HEK293 (cell line): ENCODE data around the gene GCAT.
A peak's percentile ranks its signal among the peaks of the same experiment; 100 is the strongest.

Experiments
- CTCF ChIA-PET: fragments of 350-600 bp; formaldehyde crosslinking; extraction: SDS; loops from one replicate; lab custom pipeline; 2021; ENCODE audit warnings: antibody characterized with exemption; lab: Yijun Ruan, JAX
- POLR2A ChIA-PET: fragments of 300-600 bp; formaldehyde crosslinking; extraction: SDS; loops from one replicate; lab custom pipeline; 2020; ENCODE audit warnings: antibody characterized with exemption, inconsistent platforms; lab: Yijun Ruan, JAX
- H3K27ac ChIP-seq: fragments of 200-500 bp; sonication (Bioruptor generic); 2 replicates; pipeline ENCODE4 v1.5.1; 2014; ENCODE audit warnings: low read depth, low read length, control low read depth, inconsistent platforms; ENCODE audit errors: extremely low read depth
- H3K36me3 ChIP-seq, 2 experiments: fragments of 200-500 bp in 1 of 2; sonication (Bioruptor generic) in 1 of 2; 1 replicate in 1 of 2; 2 replicates in 1 of 2; pipeline ENCODE4 v1.5.1; 2014 to 2017; ENCODE audit warnings: inconsistent platforms in 2 of 2, low read length in 2 of 2; ENCODE audit not compliant: control insufficient read depth in 2 of 2, insufficient read depth in 1 of 2
- H3K4me1 ChIP-seq: fragments of 200-500 bp; sonication (Bioruptor generic); 2 replicates; pipeline ENCODE4 v1.5.1; 2014; ENCODE audit warnings: mild to moderate bottlenecking, low read length, inconsistent platforms; ENCODE audit not compliant: control insufficient read depth, insufficient read depth
- H3K4me3 ChIP-seq: 2 replicates; pipeline ENCODE4 v1.5.1; 2011; ENCODE audit warnings: low read depth, mild to moderate bottlenecking, control low read depth, low read length, moderate library complexity
- H3K9me3 ChIP-seq: fragments of 200-500 bp; sonication (Bioruptor generic); 2 replicates; pipeline ENCODE4 v1.5.1; 2014; ENCODE audit warnings: low read depth, low read length, inconsistent platforms; ENCODE audit not compliant: control insufficient read depth, insufficient read depth
- BCL11A ChIP-seq: fragments of 450-650 bp; formaldehyde crosslinking; IDR thresholded peaks from 2 replicates; pipeline ENCODE4 v1.5.1; 2016; ENCODE audit warnings: low read depth, missing biosample characterization, missing genetic modification characterization
- EGR2 ChIP-seq: fragments of 450-650 bp; formaldehyde crosslinking; IDR thresholded peaks from 2 replicates; pipeline ENCODE4 v1.5.1; 2016; ENCODE audit warnings: low read depth, missing biosample characterization, missing genetic modification characterization
- FEZF1 ChIP-seq: fragments of 450-650 bp; formaldehyde crosslinking; IDR thresholded peaks from 2 replicates; pipeline ENCODE4 v1.5.1; 2016; ENCODE audit warnings: missing biosample characterization, missing genetic modification characterization
- GLIS2 ChIP-seq: fragments of 450-650 bp; formaldehyde crosslinking; IDR thresholded peaks from 2 replicates; pipeline ENCODE4 v1.5.1; 2016; ENCODE audit warnings: missing biosample characterization, missing genetic modification characterization
- HOXD13 ChIP-seq: sonication (generic); formaldehyde crosslinking; IDR thresholded peaks from 2 replicates; pipeline ENCODE4 v1.8.0; 2022; ENCODE audit warnings: missing genetic modification reagents, borderline replicate concordance
- KLF10 ChIP-seq: fragments of 450-650 bp; IDR thresholded peaks from 2 replicates; pipeline ENCODE4 v1.5.1; 2018; ENCODE audit warnings: missing biosample characterization, mild to moderate bottlenecking, missing genetic modification characterization
- KLF9 ChIP-seq: fragments of 450-650 bp; formaldehyde crosslinking; IDR thresholded peaks from 2 replicates; pipeline ENCODE4 v1.5.1; 2016; ENCODE audit warnings: missing biosample characterization, missing genetic modification characterization, low read depth
- SETDB1 ChIP-seq: IDR thresholded peaks from one replicate; pipeline ENCODE4 v1.6.1; 2017; ENCODE audit warnings: mild to moderate bottlenecking, low read length, moderate library complexity, mixed read lengths; ENCODE audit not compliant: insufficient read length
- SP7 ChIP-seq: fragments of 450-650 bp; formaldehyde crosslinking; IDR thresholded peaks from 2 replicates; pipeline ENCODE4 v1.5.1; 2016; ENCODE audit warnings: missing biosample characterization, missing genetic modification characterization
- ZBTB20 ChIP-seq: fragments of 450-650 bp; formaldehyde crosslinking; IDR thresholded peaks from 2 replicates; pipeline ENCODE4 v1.5.1; 2016; ENCODE audit warnings: missing biosample characterization, missing genetic modification characterization
- ZBTB21 ChIP-seq: fragments of 450-650 bp; formaldehyde crosslinking; IDR thresholded peaks from 2 replicates; pipeline ENCODE4 v1.5.1; 2017; ENCODE audit warnings: missing biosample characterization, missing genetic modification characterization
- ZIC2 ChIP-seq: fragments of 450-650 bp; formaldehyde crosslinking; IDR thresholded peaks from 2 replicates; pipeline ENCODE4 v1.5.1; 2016; ENCODE audit warnings: missing biosample characterization, missing genetic modification characterization
- ZNF10 ChIP-seq: fragments of 450-650 bp; formaldehyde crosslinking; IDR thresholded peaks from 2 replicates; pipeline ENCODE4 v1.5.1; 2017; ENCODE audit warnings: missing biosample characterization, missing genetic modification characterization
- ZNF112 ChIP-seq: fragments of 450-650 bp; formaldehyde crosslinking; IDR thresholded peaks from 2 replicates; pipeline ENCODE4 v1.5.0; 2017; ENCODE audit warnings: missing biosample characterization, missing genetic modification characterization
- ZNF169 ChIP-seq: fragments of 450-650 bp; formaldehyde crosslinking; IDR thresholded peaks from 2 replicates; pipeline ENCODE4 v1.5.1; 2016; ENCODE audit warnings: missing biosample characterization, missing genetic modification characterization
- ZNF211 ChIP-seq: fragments of 450-650 bp; formaldehyde crosslinking; IDR thresholded peaks from 2 replicates; pipeline ENCODE4 v1.5.1; 2016; ENCODE audit warnings: low read depth, missing biosample characterization, missing genetic modification characterization
- ZNF248 ChIP-seq: fragments of 450-650 bp; formaldehyde crosslinking; IDR thresholded peaks from 2 replicates; pipeline ENCODE4 v1.5.1; 2017; ENCODE audit warnings: missing biosample characterization, missing genetic modification characterization
- ZNF404 ChIP-seq: fragments of 450-650 bp; formaldehyde crosslinking; IDR thresholded peaks from 2 replicates; pipeline ENCODE4 v1.5.1; 2017; ENCODE audit warnings: missing biosample characterization, missing genetic modification characterization
- ZNF501 ChIP-seq: fragments of 450-650 bp; formaldehyde crosslinking; IDR thresholded peaks from 2 replicates; pipeline ENCODE4 v1.5.1; 2016; ENCODE audit warnings: missing biosample characterization, missing genetic modification characterization
- ZNF596 ChIP-seq: fragments of 450-650 bp; IDR thresholded peaks from 2 replicates; pipeline ENCODE4 v1.5.0; 2018; ENCODE audit warnings: missing biosample characterization, mild to moderate bottlenecking, missing genetic modification characterization, moderate library complexity
- ZNF610 ChIP-seq: fragments of 450-650 bp; formaldehyde crosslinking; IDR thresholded peaks from 2 replicates; pipeline ENCODE4 v1.5.1; 2016; ENCODE audit warnings: missing biosample characterization, missing genetic modification characterization, borderline replicate concordance
- ZNF658 ChIP-seq: fragments of 450-650 bp; formaldehyde crosslinking; IDR thresholded peaks from 2 replicates; pipeline ENCODE4; 2016; ENCODE audit warnings: missing biosample characterization, missing genetic modification characterization
- ZSCAN30 ChIP-seq: fragments of 450-650 bp; IDR thresholded peaks from 2 replicates; pipeline ENCODE4 v1.5.1; 2018; ENCODE audit warnings: missing biosample characterization, mild to moderate bottlenecking, missing genetic modification characterization, moderate library complexity
- TF ChIP-seq, protein P1 (sequence below): fragments of 450-650 bp; formaldehyde crosslinking; IDR thresholded peaks from 2 replicates; pipeline ENCODE4 v1.5.1; 2017; ENCODE audit warnings: missing biosample characterization, missing genetic modification characterization
- TF ChIP-seq, protein P2 (sequence below): fragments of 450-650 bp; formaldehyde crosslinking; IDR thresholded peaks from 2 replicates; pipeline ENCODE4 v1.5.1; 2016; ENCODE audit warnings: missing biosample characterization, missing genetic modification characterization

GCAT gene

DNA sequence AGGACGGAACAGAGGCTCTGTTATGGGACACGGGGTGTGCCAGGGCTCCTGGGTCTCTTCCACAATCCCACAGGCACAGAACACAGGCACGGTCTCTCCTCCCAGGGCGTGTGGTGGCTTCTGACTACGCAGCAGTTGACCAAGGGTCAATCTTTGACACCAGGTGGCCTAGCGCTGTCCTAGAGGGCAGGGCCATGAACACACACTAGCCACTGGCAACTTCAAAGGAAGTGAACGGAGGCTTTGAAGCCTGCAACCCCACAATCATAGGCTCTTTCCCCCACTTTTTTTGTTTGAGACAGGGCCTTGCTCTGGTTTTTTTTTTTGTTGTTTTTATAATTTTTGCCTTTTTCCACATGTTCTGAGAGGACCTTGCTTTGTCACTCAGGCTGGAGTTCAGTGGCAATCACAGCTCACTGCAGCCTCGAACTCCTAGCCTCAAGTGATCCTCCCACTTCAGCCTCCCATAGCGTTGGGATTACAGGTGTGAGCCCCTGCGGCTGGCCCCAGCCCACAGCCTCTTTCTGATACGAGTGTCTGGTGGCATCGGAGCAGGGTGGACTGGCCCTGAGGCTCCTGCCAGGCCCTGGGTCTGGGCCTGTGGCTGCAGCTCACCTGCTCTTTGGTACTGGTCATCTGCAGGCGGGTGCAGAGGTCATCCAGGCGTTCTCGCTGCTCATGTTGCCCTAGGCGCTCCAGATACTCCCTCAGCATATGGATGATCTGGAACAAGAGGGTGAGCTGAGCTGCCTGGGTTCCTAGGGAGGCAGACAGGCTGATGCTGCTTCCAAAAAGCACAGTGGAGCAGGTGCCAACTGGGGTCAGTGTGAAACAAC is 24.5 kb downstream of the GCAT start:
- ChIA-PET CTCF (interaction anchor here (0.6 kb wide), 2 partner anchors 30 to 34 kb away, joined by 3 to 4 read pairs; no protein-coding TSS in a partner anchor), POLR2A (no interaction called here)
- Histone ChIP-seq H3K4me3 (no peak overlapping the region), H3K9me3 (no peaks in the 10 kb centered on the region), H3K36me3 (peaks cover 31 to 81% of the 10 kb centered on the region in 2 experiments; a peak in 2 of 3 replicates), H3K4me1 (no peaks in the 10 kb centered on the region), H3K27ac (no peak overlapping the region)
- TF ChIP-seq SETDB1 (no peak), ZNF596 (tag by site-specific recombination) (no peak), ZNF112 (tag by site-specific recombination) (no peak), KLF10 (tag by site-specific recombination) (no peak), ZNF610 (no peak), ZNF501 (no peak), SP7 (tag by site-specific recombination) (no peak), ZNF10 (no peak), ZNF211 (no peak), ZNF248 (no peak)
- TF ChIP-seq, protein P1, sequence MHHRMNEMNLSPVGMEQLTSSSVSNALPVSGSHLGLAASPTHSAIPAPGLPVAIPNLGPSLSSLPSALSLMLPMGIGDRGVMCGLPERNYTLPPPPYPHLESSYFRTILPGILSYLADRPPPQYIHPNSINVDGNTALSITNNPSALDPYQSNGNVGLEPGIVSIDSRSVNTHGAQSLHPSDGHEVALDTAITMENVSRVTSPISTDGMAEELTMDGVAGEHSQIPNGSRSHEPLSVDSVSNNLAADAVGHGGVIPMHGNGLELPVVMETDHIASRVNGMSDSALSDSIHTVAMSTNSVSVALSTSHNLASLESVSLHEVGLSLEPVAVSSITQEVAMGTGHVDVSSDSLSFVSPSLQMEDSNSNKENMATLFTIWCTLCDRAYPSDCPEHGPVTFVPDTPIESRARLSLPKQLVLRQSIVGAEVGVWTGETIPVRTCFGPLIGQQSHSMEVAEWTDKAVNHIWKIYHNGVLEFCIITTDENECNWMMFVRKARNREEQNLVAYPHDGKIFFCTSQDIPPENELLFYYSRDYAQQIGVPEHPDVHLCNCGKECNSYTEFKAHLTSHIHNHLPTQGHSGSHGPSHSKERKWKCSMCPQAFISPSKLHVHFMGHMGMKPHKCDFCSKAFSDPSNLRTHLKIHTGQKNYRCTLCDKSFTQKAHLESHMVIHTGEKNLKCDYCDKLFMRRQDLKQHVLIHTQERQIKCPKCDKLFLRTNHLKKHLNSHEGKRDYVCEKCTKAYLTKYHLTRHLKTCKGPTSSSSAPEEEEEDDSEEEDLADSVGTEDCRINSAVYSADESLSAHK (tag by site-specific recombination) = no peak

DNA sequence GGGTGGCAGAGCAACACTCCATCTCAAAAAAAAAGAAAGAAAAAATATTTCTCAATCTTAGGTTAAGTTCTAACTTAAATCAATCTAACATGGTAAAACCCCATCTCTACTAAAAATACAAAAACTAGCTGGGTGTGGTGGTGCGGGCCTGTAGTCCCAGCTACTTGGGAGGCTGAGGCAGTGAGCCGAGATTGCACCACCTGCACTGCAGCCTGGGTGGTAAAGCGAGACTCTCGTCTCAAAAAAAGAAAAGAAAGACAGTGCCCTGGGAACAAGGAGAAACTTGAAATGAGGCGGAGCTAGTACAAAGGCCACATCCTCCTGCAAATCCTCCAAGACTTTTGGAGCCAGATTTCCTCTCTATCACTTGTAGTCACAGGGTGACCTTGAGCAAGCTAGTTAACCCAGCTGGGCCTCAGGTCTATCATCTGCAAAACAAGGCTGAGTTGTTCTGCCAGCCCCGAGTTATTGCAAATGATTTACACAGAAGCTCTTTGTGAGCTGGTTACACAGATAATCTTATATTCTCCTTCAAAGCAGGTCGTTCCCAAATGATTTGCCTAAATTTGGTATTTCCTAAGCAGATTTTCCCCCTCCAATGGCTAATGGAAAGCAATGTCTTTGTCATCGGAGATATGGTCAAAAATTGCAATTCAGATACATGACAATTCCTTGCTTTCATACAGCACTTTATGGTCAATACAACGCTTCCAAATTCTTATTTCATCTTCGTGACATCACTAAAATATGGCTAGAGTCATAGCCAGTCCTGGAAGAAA is 34.5 kb downstream of the GCAT start:
- ChIA-PET CTCF (interaction anchor here (0.8 to 2.1 kb wide), 3 partner anchors 21 to 74 kb away, joined by 3 to 10 read pairs (median 5); no protein-coding TSS in a partner anchor), POLR2A (interaction anchor here (0.5 to 1.1 kb wide), 2 partner anchors 31 to 35 kb away, joined by 3 to 7 read pairs; partner anchors contain the start of gene GCAT)
- H3K27ac ChIP-seq = no peak overlapping the region
- H3K4me1 ChIP-seq = no peaks in the 10 kb centered on the region
- TF ChIP-seq ZIC2 = no peak
- TF ChIP-seq, protein P2, sequence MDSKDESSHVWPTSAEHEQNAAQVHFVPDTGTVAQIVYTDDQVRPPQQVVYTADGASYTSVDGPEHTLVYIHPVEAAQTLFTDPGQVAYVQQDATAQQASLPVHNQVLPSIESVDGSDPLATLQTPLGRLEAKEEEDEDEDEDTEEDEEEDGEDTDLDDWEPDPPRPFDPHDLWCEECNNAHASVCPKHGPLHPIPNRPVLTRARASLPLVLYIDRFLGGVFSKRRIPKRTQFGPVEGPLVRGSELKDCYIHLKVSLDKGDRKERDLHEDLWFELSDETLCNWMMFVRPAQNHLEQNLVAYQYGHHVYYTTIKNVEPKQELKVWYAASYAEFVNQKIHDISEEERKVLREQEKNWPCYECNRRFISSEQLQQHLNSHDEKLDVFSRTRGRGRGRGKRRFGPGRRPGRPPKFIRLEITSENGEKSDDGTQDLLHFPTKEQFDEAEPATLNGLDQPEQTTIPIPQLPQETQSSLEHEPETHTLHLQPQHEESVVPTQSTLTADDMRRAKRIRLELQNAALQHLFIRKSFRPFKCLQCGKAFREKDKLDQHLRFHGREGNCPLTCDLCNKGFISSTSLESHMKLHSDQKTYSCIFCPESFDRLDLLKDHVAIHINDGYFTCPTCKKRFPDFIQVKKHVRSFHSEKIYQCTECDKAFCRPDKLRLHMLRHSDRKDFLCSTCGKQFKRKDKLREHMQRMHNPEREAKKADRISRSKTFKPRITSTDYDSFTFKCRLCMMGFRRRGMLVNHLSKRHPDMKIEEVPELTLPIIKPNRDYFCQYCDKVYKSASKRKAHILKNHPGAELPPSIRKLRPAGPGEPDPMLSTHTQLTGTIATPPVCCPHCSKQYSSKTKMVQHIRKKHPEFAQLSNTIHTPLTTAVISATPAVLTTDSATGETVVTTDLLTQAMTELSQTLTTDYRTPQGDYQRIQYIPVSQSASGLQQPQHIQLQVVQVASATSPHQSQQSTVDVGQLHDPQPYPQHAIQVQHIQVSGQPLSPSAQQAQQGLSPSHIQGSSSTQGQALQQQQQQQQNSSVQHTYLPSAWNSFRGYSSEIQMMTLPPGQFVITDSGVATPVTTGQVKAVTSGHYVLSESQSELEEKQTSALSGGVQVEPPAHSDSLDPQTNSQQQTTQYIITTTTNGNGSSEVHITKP (tag by site-specific recombination) = no peak
- H3K4me3 ChIP-seq = no peak overlapping the region
- H3K36me3 ChIP-seq = peaks cover 27 to 44% of the 10 kb centered on the region in 2 experiments
- no peaks in the 10 kb centered on the region for H3K9me3 ChIP-seq

GRCh38 chr22:37843741-37844089 is 36.0 kb downstream of the GCAT start:
- Histone ChIP-seq H3K36me3 (peaks cover 18 to 34% of the 10 kb centered on the region in 2 experiments; a peak in 2 of 3 replicates), H3K27ac (peak overlapping the region; percentile 95), H3K9me3 (no peaks in the 10 kb centered on the region), H3K4me3 (peak overlapping the region; percentile 74), H3K4me1 (no peaks in the 10 kb centered on the region)
- CTCF ChIA-PET = interaction anchor here (0.6 to 2.1 kb wide), 6 partner anchors 10 to 166 kb away, joined by 3 to 7 read pairs (median 5); no protein-coding TSS in a partner anchor
- POLR2A ChIA-PET = interaction anchor here (0.7 to 1.7 kb wide), 28 partner anchors 8 to 338 kb away, joined by 3 to 24 read pairs (median 4); partner anchors contain the start of genes C22orf23, GALR3, GCAT and GGA1
- 0 out of 2 replicates have a peak, but pooled peaks have one; percentile 38 for TF ChIP-seq KLF10 (tag by site-specific recombination)
- TF ChIP-seq ZSCAN30 (tag by site-specific recombination) = peak; percentile 83; the same call in 1 of the 2 replicates
- TF ChIP-seq ZBTB20 (tag by site-specific recombination) = no peak
- 0 out of 2 replicates have a peak, but pooled peaks have one; percentile 31 for TF ChIP-seq HOXD13 (CRISPR knock-in tag)
- no peak for TF ChIP-seq ZNF248
- no peak for TF ChIP-seq EGR2 (tag by site-specific recombination)
- TF ChIP-seq FEZF1 = no peak
- TF ChIP-seq ZNF501 = no peak
- TF ChIP-seq ZNF658 (tag by site-specific recombination) = no peak
- no peak for TF ChIP-seq BCL11A
- TF ChIP-seq GLIS2 (tag by site-specific recombination) = no peak
- TF ChIP-seq KLF9 = peak; percentile 45; the same call in 1 of the 2 replicates
- no peak for TF ChIP-seq ZNF169 (tag by site-specific recombination)
- no peak for TF ChIP-seq ZBTB21
- TF ChIP-seq ZNF404 (tag by site-specific recombination) = no peak
- peak; percentile 62; the same call in 1 of the 2 replicates for TF ChIP-seq ZNF596 (tag by site-specific recombination)
